ENCODE measurements around the gene CD81. TPM values are rescaled to one million over a fixed set of nuclear protein-coding genes. Genes with fewer than 3 reads are reported as not detected.
A peak's percentile ranks its signal among the peaks of the same experiment; 100 is the strongest.
"Not testable (repeated sequence)": the region's sequence is repeated elsewhere in the genome, so short reads cannot be mapped to it uniquely, and the experiment has no call there.

The CD81 gene
- total RNA-seq, 1 donor from 2014 or later: 377 TPM

DNA sequence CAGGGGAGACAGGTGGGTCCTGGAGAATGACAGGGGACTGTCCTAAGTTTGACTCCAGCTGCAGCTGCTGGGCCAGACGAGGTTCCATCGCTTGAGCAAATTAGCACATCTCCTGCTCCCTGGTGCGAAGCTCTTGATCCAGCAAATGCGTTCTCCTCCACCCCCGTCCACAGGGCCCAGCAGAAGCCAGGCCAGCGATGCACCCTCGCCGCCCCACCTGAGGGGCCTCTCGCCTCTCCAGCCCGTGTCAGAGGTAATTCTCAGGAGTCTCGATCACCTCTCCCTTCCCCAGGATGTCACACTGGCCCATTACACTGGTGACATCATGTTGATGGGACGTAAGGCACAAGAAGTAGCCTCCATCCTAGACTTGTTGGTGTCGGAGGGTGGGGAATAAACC is 19.5 kb upstream of the CD81 start:
- DNase-seq: not testable (repeated sequence)

DNA sequence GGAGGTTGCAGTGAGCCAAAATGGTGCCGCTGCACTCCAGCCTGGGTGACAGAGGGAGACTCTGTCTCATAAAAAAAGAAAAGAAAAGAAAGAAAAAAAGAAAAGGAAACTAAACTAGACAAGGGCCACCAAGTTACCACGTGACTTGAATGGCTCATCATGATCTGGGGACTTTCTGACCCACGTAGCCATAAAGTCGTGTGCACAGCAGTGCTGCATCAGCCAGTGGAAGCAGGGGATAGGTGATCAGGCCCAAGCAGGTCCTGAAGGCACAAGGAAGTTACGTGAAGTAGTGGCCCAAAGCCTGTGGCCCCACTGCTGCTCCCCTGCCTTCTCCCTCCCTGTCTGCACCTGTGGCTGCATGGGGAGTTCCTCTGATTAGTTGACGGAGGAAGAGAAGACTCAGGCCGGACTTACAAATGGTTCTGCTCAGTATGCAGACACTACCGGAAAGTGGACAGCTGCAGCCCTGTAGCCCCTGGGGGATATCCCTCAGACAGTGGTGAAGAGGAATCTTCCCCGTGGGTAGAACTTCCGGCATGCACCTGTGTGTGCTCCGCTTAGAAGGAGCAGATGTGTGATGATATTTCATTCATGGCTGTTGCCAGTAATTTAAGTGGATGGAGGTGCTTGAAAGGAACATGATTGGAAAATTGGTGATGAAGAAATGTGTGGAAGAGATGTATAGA is 18.2 kb upstream of the CD81 start:
- DNase-seq: peak; percentile 49

DNA sequence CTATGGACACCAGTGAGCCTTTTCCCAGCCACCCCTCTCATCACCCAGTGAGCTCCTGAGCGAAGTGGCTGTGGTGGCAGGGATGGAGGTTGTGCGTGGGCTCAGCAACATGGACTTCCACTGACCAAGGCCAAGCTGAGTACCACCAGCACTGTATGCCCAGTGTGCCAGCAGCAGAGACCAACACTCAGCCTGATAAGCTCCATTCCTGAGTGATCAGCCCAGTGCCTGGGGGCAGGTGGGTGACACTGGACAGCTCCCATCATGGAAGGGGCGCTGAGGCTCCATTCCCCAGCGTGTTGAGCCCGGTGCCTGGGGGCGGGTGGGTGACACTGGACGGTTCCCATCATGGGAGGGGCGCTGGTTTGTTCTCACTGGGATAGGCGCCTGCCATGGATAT is 17.6 kb upstream of the CD81 start:
- no peak for DNase-seq

DNA sequence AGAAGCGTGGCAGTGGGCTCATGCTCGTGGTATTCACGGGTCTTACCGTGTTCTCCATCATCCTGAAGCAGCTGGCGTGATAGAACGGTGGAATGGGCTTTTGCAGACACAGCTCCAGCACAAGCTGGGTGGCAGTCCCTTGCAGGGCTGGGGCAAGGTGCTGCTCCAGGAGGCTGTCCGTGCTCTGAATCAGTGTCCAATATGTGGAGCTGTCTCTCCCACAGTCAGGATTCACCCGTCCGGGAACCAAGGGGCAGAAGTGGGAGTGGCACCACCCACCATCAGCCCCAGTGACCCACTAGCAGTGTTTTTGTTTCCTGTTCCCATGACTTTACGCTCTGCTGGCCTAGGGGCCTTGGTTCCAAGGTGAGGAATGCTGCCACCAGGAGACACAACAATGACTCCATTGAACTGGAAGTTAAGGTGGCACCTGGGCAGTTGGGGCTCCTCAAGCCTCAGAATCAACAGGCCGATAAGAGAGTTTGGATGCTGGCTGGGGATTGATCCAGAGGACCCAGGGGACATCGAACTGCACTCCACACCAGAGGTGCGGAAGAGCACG is 16.9 kb upstream of the CD81 start:
- no peak for DNase-seq

DNA sequence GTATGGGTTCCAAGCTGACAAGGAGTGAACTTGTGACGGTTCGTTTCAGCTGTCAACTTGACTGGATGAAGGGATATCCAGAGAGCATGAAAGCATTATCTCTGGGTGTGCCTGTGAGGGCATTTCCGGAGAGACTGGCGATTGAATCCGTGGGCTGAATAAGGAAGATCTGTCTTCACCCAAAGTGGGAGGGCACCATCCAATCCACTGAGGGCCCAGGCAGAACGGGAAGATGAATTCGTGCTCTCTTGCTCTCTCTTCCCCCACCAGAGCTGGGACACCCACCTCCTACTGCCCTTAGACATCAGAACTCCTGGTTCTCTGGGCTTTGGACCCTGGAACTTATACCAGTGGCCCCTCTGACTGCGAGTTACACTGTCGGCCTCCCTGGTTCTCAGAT is 15.5 kb upstream of the CD81 start:
- DNase-seq: no peak

DNA sequence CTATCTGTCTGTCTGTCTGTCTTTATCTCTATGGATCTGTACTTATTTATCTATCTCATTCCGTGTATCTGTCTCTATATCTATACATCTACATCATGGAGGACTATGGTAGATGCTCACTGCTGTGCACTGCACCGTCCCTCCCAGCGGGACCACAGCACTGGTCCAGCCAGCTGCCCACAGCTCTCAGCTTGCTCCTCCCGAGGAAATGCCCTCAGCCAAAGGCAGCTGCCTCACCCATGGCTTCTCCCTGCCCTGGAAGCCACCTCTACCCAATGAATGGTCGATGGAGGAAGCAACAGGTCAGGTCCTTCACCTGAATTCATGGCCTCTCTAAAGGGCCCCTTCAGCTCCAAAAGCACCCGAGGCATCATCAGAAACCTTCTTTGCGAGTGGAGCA is 14.7 kb upstream of the CD81 start:
- DNase-seq: no peak

DNA sequence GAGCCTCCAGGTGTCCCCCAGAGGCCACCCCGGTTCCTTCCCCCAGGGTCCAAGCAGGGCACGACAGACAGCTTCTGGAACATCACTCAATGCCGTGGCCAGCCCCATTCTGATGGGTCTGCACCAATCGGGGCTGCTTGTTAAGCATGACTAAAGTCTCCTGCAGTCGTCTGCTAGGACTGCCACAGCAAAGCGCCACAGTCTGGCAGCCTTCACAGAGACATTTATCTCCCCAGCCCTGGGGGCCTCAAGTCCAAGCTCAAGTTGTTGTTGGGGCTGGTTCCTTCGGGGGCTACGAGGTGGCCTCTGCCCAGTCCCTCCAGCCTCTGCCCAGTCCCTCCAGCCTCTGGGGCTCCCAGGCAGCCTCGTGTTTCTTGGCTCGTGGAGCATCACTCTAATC is 14.0 kb upstream of the CD81 start:
- DNase-seq: no peak

DNA sequence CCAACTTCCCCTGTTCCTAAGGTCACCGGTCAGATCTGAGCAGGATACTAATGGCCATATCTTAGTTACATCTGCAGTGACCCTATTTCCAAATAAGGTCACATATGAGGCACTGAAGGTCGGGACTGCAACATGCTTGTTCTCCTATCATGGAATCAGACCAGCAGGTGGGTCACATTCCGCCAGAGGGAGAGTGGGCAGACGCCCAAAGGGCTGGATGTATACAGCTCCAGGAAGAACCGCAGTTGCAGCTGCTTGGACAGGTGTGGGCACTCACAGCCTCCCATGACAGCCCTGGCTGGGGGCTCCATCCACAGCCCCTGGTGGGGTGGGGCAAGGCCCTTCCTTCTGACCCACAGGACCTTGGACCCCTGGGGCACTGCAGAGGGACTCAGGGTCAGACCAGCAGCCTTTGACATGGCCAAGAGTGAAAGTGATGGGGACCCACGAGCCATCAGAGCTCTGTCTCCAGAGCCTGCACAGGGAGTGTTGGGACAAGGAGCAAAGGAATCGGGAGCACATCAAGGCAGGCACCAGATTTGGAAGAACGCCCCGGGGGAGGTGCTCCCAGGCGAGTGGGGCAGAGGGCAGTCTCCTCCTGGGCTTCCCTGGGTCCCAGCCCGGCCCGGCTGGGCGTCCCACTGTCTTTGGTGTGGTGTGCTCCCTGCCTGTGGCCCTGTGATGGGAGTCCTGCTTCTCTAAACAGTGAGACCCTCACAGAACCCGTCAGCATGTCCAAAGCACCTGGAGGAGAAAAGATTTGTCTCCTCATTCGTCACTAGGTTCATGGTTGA is 13.3 kb upstream of the CD81 start:
- peak; percentile 51 for DNase-seq

DNA sequence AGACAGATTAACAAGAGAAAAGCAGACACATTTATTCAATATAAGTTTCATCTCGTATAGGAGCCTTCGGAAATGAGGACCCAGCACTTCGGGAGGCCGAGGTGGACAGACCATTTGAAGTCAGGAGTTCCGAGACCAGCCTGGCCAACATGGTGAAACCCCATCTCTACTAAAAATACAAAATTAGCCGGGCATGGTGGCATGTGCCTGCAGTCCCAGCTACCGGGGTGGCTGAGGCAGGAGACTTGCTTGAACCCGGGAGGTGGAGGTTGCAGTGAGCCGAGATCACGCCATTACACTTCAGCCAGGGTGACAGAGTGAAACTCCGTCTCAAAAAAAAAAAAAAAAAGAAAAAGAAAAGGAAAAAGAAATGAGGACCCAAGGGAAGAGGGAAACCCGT is 12.7 kb upstream of the CD81 start:
- not testable (repeated sequence) for DNase-seq

DNA sequence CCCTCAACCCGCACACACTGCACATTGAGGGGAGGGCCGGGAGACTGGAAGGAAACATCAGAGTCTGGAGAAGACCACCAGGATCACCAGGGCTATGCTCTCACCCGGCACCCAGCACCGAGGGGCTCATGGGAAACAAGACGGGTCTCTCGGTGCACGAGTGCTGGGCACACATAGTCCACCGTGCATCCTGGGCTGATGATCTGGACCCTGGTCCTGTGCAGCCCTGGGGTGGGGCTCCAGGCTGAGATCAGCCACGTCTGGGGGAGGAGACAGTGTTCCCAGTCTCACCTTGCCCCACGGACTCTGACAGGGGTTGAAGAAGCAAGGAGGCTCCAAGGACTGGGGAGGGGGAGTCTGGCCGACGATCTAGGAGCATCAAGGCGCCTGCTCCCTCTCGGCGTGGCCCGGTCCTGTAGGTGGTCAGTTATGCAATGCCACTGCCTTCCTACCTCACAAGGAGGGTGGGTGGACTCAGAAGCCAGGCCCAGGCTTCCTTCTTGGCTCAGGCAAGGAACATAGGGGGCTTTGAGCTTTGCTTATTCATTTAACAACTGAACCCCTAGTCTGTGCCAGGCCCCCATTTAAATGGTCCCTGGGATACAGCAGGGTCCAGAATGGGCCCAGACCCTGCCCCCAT is 11.4 kb upstream of the CD81 start:
- no peak for DNase-seq

DNA sequence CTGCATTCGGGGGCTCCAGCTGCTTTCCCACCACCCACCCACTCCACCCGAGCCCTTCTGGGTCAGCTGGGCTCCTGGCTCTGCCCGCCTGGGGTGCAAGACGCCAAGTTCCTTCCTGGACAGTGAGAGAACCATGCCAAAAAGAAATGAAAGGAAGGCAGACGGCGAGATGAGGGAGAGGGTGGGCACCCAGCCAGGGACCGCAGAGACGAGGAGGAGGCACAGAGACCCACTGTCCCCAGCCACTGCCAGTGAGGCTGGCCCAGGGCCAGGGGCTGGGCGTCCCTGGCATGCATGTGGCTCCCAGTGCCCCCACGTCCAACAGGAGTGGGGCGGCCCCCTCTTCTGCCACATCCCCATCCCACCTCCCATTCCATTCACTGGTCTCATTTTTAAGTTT is 10.8 kb upstream of the CD81 start:
- peak; percentile 68 for DNase-seq

DNA sequence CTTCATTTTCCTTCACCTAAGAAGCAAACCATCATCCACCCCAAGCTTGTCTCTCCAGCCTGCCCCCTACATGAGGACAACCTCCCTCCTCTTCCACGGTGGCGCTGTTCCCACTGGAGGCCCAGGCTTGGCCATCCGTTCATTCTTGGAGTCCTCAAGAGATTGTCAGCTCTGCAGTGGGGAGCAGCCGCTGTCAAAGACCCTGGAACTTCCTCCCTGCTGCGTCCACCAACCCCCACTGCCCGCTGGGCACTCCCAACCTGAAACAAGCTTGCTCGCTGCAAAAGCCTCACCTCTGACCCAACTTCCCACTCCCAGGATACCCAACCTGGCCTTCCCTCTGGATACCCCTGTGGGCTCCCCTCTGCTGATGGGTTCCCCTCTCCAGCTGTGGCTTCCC is 10.4 kb upstream of the CD81 start:
- no peak for DNase-seq

DNA sequence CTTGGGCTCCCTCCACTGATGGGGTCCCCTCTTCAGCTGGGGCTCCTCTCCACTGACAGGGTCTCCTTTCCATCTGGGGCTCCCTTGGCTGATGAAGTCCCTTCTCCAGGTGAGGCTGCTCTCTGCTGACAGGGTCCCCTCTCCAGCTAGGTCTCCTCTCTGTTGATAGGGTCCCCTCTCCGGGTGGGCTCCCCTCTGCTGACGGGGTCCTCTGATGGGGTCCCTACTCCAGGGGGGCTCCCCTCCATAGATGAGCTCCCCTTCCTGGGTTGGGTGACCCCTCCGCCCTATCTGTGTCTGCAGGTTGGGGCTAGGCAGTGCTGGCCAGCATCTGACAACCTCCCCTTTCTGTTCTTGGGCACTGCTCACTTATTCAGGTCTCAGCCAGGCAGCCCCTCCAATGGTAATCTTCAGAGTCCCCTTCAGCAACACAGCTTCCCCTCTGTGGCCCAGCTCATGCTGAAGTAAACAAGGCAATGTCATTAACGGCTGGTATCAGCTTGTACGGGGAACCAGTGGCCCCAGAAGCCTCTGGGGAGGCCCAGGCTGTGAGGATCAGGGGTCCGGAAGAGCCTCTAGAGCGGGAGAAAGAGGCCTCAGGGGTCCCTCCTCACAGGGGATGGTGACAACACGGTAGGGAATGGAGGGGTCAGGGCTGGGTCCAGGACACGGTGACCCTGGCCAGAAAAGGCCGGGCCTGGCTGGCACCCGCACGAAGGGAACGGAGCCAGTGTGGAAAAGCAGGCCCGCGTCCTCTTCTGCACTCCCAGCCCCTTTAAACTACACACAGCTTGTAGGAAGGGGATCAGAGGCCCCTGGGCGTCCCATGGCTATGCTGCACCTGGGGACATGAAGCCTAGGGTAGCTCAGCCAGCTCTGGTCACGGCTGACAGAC is 9.6 kb upstream of the CD81 start:
- no peak for DNase-seq

DNA sequence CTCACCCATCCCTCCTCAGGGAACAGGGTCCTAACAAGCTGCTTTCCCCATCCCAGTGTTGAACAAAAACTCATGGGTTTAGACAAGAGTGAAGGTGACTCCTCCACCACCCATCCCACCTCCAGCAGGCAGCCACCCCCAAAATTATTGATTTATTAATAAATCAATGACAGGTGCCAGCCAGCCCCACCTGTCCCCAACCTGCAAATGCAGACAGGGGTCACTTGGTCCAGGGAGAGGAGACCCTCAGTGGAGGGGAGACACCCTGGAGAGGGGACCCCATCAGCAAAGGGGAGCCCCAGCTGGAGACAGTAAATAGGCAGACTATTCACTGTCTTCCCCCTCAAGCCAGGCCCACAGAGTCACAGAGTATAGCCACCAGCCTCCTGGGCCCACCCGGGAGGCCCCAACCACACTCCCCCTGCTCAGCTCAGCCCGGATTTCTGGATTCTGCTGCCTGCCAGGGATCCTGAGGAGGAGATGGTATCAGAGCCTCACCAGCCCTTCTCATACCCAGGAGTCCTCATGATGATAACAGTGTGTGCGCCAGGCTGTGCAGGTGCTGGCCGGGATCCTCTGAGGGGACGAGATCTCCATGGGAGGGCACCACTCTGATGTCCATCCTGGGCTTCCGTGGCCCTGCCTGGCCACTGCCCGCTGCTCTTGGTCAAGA is 8.8 kb upstream of the CD81 start:
- no peak for DNase-seq

DNA sequence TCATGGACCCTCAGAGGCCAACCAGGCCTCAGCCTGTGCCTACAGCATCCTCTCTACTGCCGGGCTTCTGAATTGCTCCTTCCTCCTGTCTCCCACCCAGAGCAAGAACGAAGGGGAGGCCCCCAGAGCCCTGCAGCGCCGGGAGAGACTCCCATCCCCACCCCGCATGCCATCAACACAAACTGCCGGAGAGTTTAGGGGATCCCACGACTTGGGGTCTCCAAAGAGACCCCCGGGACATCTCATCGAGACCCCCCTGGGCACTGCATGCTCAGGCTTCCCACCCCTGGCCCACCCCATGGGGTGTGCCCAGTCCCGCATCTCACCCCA is 8.3 kb upstream of the CD81 start:
- no peak for DNase-seq

DNA sequence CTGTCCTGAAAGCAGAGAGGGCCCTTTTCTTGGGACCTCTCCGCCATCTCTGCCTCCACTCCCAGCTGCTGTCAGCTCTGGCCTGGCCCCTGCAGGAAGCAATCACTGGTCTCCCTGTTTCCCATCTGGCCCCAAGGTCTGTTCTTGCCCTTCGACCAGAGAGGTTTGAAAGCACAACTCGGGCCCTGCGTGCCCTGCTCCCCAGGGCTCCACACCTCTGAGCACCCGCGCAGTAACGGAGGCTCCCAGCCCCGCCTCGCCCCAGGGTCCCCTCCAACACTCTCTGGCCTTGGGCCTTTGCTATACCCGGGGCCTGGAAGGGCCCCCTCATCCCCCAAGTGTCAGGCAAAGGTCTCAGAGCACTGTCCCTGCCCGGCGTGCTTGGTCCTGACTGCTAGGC is 7.8 kb upstream of the CD81 start:
- DNase-seq: no peak

DNA sequence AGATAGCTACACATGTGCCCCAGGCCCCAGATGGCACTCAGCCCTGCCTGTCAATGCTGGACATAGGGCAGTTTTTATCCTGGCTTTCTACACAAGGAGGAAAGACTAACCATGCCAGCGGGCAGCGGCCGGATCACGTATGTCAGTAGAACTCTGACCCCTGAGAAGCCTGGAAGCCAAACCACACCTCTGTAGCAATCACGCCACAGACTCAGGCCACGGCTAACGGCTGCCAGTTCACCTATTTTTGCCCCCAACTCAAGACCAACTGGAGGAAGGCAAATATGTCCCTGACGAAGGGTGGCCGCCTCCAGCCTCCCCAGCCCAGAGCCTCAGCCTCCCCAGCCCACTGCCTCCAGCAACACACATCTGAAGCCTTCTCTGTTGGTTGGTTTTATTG is 7.2 kb upstream of the CD81 start:
- DNase-seq: no peak

DNA sequence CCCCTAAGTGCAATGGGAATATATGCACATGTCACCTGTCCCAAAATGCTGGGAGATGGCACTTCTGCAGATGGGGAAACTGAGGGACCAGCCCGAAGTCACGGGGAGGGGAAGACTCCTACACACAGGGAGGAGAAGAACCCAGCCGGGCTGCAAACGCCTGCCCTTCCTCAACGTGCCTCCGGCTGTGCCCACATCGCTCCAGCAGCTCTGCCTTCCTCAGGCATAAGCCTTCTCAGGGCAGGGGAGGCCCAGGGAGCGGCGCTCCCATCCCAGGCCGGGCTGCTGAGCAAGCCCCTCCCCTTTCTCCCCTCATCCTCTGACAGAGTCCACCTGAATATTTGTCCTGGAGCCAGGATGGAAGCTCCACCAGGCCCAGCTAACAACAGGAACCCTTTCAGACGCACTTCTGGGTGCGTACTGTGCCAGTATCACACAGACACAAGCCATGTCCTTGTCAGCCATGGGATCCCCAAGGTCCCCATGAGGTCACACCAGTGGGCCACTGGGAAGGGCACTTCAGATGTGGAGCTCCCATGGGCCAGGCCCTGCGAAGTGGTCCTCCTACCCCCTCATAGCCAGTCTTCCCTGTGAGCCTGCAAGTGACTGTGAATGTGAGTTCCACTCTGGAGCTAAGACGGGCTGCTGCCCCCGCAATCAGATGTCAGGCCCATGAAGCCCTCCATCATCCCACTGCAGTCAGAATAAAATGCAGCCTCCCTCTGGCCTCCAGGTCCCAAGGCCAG is 2.5 kb upstream of the CD81 start:
- no peak for DNase-seq

DNA sequence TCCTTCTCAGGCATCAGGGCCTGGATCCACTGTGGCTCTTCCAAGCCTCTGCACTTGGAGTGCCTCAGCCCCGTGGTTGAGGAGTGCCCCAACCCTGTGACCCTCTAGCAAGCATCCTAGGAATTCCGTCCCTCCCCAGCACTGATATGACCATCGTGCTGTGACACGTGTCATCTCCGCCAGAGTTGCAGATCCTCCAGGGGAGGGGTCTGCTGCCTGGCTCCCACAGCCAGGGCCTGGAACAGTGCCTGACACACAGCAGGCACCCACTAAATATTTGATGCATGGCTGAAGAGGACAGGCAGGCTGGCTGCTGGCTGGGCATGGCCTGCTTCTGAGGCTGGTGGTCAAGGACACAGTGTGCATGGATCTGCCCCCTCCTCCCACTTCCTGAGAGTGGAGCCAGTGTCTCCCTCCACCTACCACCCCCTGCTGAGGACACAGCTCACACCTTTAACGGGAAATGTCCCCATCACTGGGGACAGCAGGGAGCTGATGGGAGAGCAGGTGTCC is 1.7 kb upstream of the CD81 start:
- DNase-seq: no peak

DNA sequence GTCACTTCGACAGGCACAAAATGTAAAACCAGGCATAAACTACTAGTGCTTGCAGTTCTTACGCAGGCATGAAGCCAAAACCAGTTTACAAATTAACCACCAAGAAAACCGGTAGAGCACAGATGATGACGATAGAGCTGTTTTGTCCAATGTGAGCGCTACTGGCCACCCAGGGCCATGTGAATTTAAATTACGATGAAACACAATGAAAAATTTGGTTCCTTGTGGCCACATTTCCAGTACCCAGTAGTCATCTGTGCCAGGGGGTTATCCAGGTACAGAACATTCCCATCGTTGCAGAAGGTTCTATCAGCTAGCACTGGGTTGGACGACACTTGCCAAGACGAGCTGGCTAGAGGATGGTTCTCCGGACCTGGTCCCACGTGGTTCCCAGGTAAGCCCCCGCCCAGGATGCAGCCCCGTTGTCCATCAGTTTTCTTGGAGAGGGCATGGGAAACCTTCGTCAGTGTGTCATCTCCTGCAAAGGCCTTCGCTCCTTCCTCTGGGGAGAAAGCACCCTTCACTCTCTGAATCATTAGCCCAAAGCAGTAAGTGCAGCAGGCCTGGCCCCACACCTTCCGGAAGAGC is 1.1 kb upstream of the CD81 start:
- DNase-seq: no peak
